CD4-positive, CD25-positive, alpha-beta regulatory T cell (primary cell): ENCODE results near the gene PFDN4. TPM values are rescaled to one million over a fixed set of nuclear protein-coding genes. Genes with fewer than 3 reads are reported as not detected.
A peak's percentile ranks its signal among the peaks of the same experiment; 100 is the strongest.
"Not testable (repeated sequence)": the region's sequence is repeated elsewhere in the genome, so short reads cannot be mapped to it uniquely, and the experiment has no call there.

ENCODE experiments used
- ATAC-seq, 2 donors: fragments of 150-1000 bp; cut with Tn5 transposase; one replicate each; pipeline ENCODE4 v1.10.0; 2021; ENCODE audit warnings: low read depth in 2 of 2, moderate number of reproducible peaks in 2 of 2, moderate library complexity in 1 of 2
- DNase-seq, 3 donors: peaks; one replicate each; pipeline versions ENCODE4 v3.0.0 to v3.0.0-alpha.2; 2012 to 2022; ENCODE audit warnings: mixed read lengths in 1 of 3
- H3K27ac ChIP-seq: one replicate; pipeline ENCODE4 v1.7.0; 2013; ENCODE audit warnings: mild to moderate bottlenecking, low read length; ENCODE audit not compliant: insufficient read depth, poor library complexity, severe bottlenecking
- H3K27me3 ChIP-seq: one replicate; pipeline ENCODE4 v1.7.0; 2013; ENCODE audit warnings: low read length; ENCODE audit not compliant: control insufficient read depth, insufficient read depth
- H3K36me3 ChIP-seq: one replicate; pipeline ENCODE4 v1.7.0; 2013; ENCODE audit warnings: mild to moderate bottlenecking, low read length, moderate library complexity; ENCODE audit not compliant: control insufficient read depth, insufficient read depth
- H3K4me1 ChIP-seq: 2 replicates; pipeline ENCODE4 v1.7.0; 2013; ENCODE audit warnings: mild to moderate bottlenecking, low read length; ENCODE audit not compliant: insufficient read depth, control insufficient read depth, poor library complexity, severe bottlenecking
- H3K4me3 ChIP-seq: one replicate; pipeline ENCODE4 v1.7.0; 2013; ENCODE audit warnings: low read depth, mild to moderate bottlenecking, low read length, moderate library complexity
- H3K9me3 ChIP-seq, 2 experiments: 1 replicate in 1 of 2; 2 replicates in 1 of 2; pipeline ENCODE4 v1.7.0; 2013; ENCODE audit warnings: low read length in 2 of 2, mild to moderate bottlenecking in 1 of 2, moderate library complexity in 1 of 2; ENCODE audit not compliant: control insufficient read depth in 2 of 2
- H3K27ac Mint-ChIP-seq, 3 donors: one replicate each; pipeline ENCODE4 v1.8.0; 2020 to 2022; ENCODE audit warnings: mild to moderate bottlenecking in 3 of 3, mixed read lengths in 3 of 3, moderate library complexity in 2 of 3
- H3K27me3 Mint-ChIP-seq: one replicate; pipeline ENCODE4 v1.8.0; 2022; ENCODE audit warnings: mild to moderate bottlenecking, mixed read lengths
- H3K36me3 Mint-ChIP-seq: one replicate; pipeline ENCODE4 v1.8.0; 2020; ENCODE audit warnings: mixed read lengths
- H3K4me1 Mint-ChIP-seq, 4 donors: one replicate each; pipeline ENCODE4 v1.8.0; 2020 to 2022; ENCODE audit warnings: mixed read lengths in 4 of 4, mild to moderate bottlenecking in 1 of 4
- H3K4me3 Mint-ChIP-seq, 4 donors: one replicate each; pipeline ENCODE4 v1.8.0; 2020 to 2022; ENCODE audit warnings: mild to moderate bottlenecking in 4 of 4, mixed read lengths in 4 of 4, moderate library complexity in 3 of 4
- H3K9me3 Mint-ChIP-seq, 7 donors: one replicate each; pipeline ENCODE4 v1.8.0; 2020 to 2022; ENCODE audit warnings: mixed read lengths in 7 of 7, mild to moderate bottlenecking in 3 of 7, moderate library complexity in 2 of 7
- polyA plus RNA-seq, 4 donors: library from polyadenylated mRNA; unstranded; fragments of 300-500 nt; fragmentation: Illumina TruSeq; gene quantifications; one replicate each; pipeline ENCODE4 v1.2.3, GENCODE V29; 2021
- total RNA-seq: library from RNA; stranded (reverse); gene quantifications from one replicate; pipeline ENCODE4 v1.2.3, GENCODE V29; 2022

Gene PFDN4
- total and polyA plus RNA-seq, 5 donors from 2014 or later, result 28.6 to 94.6 (median 74.8) TPM

DNA sequence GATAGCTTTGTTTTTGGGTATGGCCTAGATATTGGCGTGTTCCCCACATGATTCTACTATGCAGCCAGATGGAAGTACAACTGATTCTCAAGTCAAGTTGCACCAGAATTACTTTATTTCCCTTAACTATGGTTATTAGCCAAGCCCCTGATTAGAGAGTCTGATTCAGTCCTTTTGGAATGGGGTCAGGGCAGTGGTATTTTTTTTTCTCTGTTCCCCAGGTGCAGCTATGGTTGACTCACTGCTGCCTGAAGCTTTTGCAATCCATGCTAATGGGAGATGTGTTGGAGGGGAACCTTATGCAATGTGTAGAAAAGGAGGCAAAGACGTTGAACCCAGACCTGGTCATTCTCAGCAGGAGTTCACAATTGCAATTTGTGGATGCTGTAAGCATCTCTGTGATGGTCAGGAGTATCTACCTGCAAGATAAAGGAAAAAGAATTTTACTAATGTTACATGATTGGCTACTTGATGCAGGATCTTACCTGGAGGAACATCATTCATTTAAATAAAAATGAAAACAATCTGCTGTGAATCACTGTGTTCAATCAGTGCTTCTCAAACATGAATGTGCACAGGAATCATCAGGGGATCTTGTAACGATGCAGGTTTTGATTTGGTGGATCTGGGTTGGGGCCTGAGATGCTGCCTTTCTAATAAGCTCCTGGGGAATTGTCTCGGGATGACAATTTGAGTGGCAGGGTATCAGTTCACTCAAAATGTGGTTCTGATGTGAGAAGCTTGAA, 49.4 kb downstream of the PFDN4 start:
- Mint-ChIP-seq H3K4me3 (no peak overlapping the region), H3K27me3 (peaks cover 8% of the 10 kb centered on the region), H3K9me3 (peaks cover 0 to 2% (median 0%) of the 10 kb centered on the region in 7 donors), H3K36me3 (no peaks in the 10 kb centered on the region), H3K27ac (no peak overlapping the region), H3K4me1 (no peaks in the 10 kb centered on the region)
- DNase-seq (no peak), ATAC-seq (no peak)
- H3K36me3 ChIP-seq, result no peaks in the 10 kb centered on the region
- H3K27ac ChIP-seq, result no peak overlapping the region
- H3K4me3 ChIP-seq, result no peak overlapping the region
- H3K9me3 ChIP-seq, result no peaks in the 10 kb centered on the region
- no peaks in the 10 kb centered on the region for H3K4me1 ChIP-seq
- no peaks in the 10 kb centered on the region for H3K27me3 ChIP-seq

DNA sequence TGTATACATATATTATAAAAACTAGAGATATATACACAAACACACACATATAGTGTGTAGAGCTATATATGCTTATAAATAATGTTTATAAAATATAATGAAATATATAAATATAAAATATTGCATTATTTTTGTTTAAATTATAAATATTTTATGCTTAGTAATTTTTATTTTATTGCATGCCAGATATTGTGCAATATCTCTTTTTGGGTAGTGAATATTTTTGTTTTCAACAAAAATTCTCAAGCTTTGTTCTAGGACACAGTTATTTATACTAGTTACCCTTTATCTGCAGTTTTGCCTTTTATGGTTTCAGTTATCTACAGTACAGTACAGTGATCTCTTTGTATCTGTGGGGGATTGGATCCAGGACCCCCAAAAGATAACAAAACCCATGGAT, 52.2 kb downstream of the PFDN4 start:
- H3K9me3 Mint-ChIP-seq, result peaks cover 0 to 3% (median 0%) of the 10 kb centered on the region in 7 donors
- no peak overlapping the region for H3K27ac ChIP-seq
- H3K9me3 ChIP-seq, result no peaks in the 10 kb centered on the region
- no peak for DNase-seq
- no peak overlapping the region for H3K4me3 ChIP-seq
- H3K36me3 Mint-ChIP-seq, result no peaks in the 10 kb centered on the region
- no peak overlapping the region for H3K27ac Mint-ChIP-seq
- no peaks in the 10 kb centered on the region for H3K4me1 Mint-ChIP-seq
- no peaks in the 10 kb centered on the region for H3K4me1 ChIP-seq
- no peak for ATAC-seq
- no peaks in the 10 kb centered on the region for H3K27me3 ChIP-seq
- peak overlapping the region in 1 of 4 donors; percentile 11 for H3K4me3 Mint-ChIP-seq
- H3K36me3 ChIP-seq, result no peaks in the 10 kb centered on the region
- peaks cover 11% of the 10 kb centered on the region for H3K27me3 Mint-ChIP-seq

DNA sequence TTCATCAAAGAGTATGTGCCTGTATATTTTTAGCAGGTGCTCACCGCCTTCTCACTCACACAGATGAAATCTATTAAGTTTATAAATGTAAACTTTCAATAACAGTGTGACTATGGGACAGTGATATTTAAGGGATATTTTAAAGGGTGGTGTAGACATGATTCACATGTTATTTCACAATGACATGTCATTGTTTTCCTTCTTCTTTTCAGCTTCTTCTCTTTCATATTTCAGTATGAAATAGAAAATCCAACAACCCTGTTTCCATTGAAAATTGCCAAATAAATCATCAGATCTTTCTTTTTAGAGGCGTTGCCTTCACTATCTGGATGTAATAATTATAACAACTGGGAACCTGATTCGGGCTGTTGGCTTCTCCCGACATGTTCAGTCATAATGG, 54.8 kb downstream of the PFDN4 start:
- H3K27me3 ChIP-seq, result peaks cover 3% of the 10 kb centered on the region
- no peaks in the 10 kb centered on the region for H3K4me1 ChIP-seq
- ATAC-seq (no peak), DNase-seq (no peak)
- no peaks in the 10 kb centered on the region for H3K4me1 Mint-ChIP-seq
- peaks cover 0 to 3% (median 0%) of the 10 kb centered on the region in 7 donors for H3K9me3 Mint-ChIP-seq
- H3K27me3 Mint-ChIP-seq, result peaks cover 11% of the 10 kb centered on the region
- H3K36me3 ChIP-seq, result no peaks in the 10 kb centered on the region
- H3K4me3 Mint-ChIP-seq, result no peak overlapping the region
- H3K9me3 ChIP-seq, result no peaks in the 10 kb centered on the region
- no peak overlapping the region for H3K27ac ChIP-seq
- no peaks in the 10 kb centered on the region for H3K36me3 Mint-ChIP-seq
- H3K27ac Mint-ChIP-seq, result no peak overlapping the region
- no peak overlapping the region for H3K4me3 ChIP-seq

DNA sequence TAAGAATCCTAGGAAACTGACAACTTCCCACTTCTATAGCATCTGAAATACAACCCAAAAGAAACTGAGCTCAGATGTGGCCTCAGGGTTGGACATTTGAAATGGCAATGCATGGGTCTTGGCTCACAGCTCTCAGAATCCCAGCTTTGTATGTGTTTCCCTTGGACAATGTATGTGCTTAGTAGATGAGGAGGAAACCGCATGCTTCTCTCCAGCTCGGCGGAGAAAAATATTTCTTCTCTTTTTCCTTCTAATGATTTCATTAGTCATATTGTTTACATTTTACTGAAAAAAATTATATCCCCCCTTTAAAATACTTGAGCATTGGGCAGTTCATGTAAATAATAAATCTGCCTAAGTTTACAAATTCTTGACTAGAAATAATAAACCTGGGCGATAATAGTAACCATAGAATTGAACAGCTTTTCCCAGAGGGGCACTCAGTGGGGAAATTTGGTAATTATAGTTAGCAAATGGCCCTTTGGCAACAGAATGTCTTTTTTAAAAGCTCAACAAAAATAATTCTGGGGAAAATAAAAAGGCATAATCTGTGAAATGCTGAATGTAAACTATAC, 55.3 kb downstream of the PFDN4 start:
- no peak overlapping the region for H3K4me3 Mint-ChIP-seq
- Histone ChIP-seq H3K4me3 (no peak overlapping the region), H3K4me1 (no peaks in the 10 kb centered on the region), H3K9me3 (no peaks in the 10 kb centered on the region), H3K27me3 (peaks cover 3% of the 10 kb centered on the region), H3K36me3 (no peaks in the 10 kb centered on the region), H3K27ac (no peak overlapping the region)
- H3K36me3 Mint-ChIP-seq, result no peaks in the 10 kb centered on the region
- H3K27me3 Mint-ChIP-seq, result peaks cover 6% of the 10 kb centered on the region
- no peak overlapping the region for H3K27ac Mint-ChIP-seq
- peaks cover 0 to 3% (median 0%) of the 10 kb centered on the region in 7 donors for H3K9me3 Mint-ChIP-seq
- no peaks in the 10 kb centered on the region for H3K4me1 Mint-ChIP-seq
- DNase-seq, result no peak
- ATAC-seq, result no peak

DNA sequence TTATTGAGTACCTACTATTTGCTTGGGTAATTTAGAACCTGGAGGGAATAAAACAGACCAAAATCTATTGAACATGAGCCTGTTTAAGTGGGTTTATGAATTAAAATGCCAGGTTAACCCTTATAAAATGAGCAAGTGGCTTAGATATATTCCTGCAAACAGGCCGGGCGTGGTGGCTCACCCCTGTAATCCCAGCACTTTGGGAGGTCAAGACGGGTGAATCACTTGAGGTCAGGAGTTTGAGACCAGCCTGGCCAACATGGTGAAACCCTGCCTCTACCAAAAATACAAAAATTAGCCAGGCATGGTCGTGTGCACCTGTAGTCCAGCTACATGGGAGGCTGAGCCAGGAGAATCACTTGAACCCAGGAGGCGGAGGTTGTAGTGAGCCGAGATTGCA, 57.9 kb downstream of the PFDN4 start:
- not testable (repeated sequence) for H3K9me3 Mint-ChIP-seq, H3K4me3 Mint-ChIP-seq, H3K4me1 Mint-ChIP-seq, H3K27ac Mint-ChIP-seq, H3K36me3 Mint-ChIP-seq, H3K27ac ChIP-seq, H3K27me3 Mint-ChIP-seq, H3K36me3 ChIP-seq, DNase-seq, ATAC-seq, H3K9me3 ChIP-seq, H3K4me3 ChIP-seq, H3K27me3 ChIP-seq, H3K4me1 ChIP-seq

DNA sequence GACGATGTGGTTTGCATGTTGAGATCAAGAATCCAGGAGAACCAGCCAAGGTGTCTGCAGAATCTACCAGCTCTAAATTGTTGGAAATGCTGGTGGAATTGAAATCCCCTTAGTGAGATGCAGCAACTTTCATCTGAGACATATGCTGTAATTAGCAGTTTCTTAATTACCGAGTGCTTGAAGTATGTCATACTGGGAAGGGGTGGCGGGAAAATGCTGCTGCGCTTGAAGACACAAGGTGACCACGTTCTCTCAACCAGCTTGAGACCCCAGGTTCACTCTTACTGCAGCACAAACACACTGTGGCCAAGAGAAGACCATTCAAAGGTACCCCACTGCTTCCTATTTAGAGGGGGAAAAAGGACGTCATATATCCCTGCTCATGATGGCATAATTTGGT, 59.0 kb downstream of the PFDN4 start:
- Mint-ChIP-seq H3K4me1 (no peaks in the 10 kb centered on the region), H3K27me3 (peaks cover 10% of the 10 kb centered on the region), H3K36me3 (no peaks in the 10 kb centered on the region), H3K4me3 (no peak overlapping the region), H3K9me3 (peaks cover 0 to 3% (median 0%) of the 10 kb centered on the region in 7 donors), H3K27ac (no peak overlapping the region)
- ATAC-seq (no peak), DNase-seq (no peak)
- no peak overlapping the region for H3K27ac ChIP-seq
- no peaks in the 10 kb centered on the region for H3K36me3 ChIP-seq
- H3K4me3 ChIP-seq, result no peak overlapping the region
- H3K9me3 ChIP-seq, result no peaks in the 10 kb centered on the region
- H3K27me3 ChIP-seq, result peaks cover 3% of the 10 kb centered on the region
- H3K4me1 ChIP-seq, result no peaks in the 10 kb centered on the region

DNA sequence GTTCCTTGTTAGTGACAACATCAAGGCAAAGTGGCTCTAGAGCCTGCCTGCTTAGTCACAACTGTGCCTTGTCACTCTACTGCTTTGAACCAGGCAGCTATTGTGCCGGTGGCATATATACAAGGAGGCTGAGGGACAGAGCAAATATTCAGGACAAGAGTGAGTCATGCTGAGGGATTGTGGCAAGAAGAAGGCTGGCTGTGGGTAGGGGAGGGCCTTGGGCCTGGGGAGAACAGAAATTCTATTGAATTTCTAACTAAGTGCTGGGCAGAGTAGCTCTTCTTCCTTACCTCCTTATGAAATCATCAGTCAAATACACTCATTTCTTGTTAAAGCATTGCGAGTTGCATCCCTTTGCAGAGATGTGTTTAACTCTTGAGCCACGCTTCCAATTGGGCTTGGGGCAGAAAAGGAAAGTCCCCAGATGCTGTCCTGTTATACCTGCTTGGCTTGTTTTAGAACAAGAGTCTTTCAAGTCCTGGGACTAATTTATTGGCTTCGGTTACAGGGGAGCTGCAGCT, 59.7 kb downstream of the PFDN4 start:
- ATAC-seq (no peak), DNase-seq (no peak)
- Histone ChIP-seq H3K27ac (no peak overlapping the region), H3K4me1 (no peaks in the 10 kb centered on the region), H3K4me3 (no peak overlapping the region), H3K9me3 (no peaks in the 10 kb centered on the region), H3K36me3 (no peaks in the 10 kb centered on the region), H3K27me3 (peaks cover 3% of the 10 kb centered on the region)
- no peaks in the 10 kb centered on the region for H3K4me1 Mint-ChIP-seq
- no peaks in the 10 kb centered on the region for H3K36me3 Mint-ChIP-seq
- no peak overlapping the region for H3K4me3 Mint-ChIP-seq
- H3K27ac Mint-ChIP-seq, result no peak overlapping the region
- H3K9me3 Mint-ChIP-seq, result peaks cover 0 to 2% (median 0%) of the 10 kb centered on the region in 7 donors
- H3K27me3 Mint-ChIP-seq, result peaks cover 5% of the 10 kb centered on the region

DNA sequence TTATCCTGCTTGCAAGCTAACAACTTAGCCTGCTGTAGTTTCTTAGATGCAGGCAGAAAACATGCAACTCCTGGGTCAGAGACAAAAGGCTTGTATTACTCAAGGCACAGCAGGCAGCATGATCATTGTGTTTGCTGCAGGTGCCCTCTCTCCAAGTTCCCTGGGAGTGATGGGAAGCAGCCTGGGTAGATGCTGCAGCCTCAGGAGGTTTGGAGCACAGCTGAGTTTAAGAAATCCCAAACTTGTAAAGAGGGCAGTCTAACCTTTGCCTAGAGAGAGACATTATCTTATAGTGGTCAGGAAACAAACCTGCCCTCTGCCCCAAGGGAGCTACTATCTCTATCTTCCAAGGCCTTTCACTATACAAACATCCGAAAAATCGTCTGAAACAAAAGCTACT, 61.1 kb downstream of the PFDN4 start:
- H3K27me3 ChIP-seq, result peaks cover 3% of the 10 kb centered on the region
- H3K27ac ChIP-seq, result no peak overlapping the region
- no peak overlapping the region for H3K4me3 ChIP-seq
- DNase-seq (no peak), ATAC-seq (no peak)
- H3K4me1 ChIP-seq, result no peaks in the 10 kb centered on the region
- H3K27ac Mint-ChIP-seq, result no peak overlapping the region
- H3K4me1 Mint-ChIP-seq, result no peaks in the 10 kb centered on the region
- H3K36me3 ChIP-seq, result no peaks in the 10 kb centered on the region
- no peaks in the 10 kb centered on the region for H3K9me3 ChIP-seq
- no peak overlapping the region for H3K4me3 Mint-ChIP-seq
- no peaks in the 10 kb centered on the region for H3K36me3 Mint-ChIP-seq
- H3K9me3 Mint-ChIP-seq, result peaks cover 0 to 3% (median 0%) of the 10 kb centered on the region in 7 donors
- peaks cover 5% of the 10 kb centered on the region for H3K27me3 Mint-ChIP-seq
